ENCODE measurements around the gene CYP3A7. TPM values are rescaled to one million over a fixed set of nuclear protein-coding genes. Genes with fewer than 3 reads are reported as not detected.

CYP3A7 gene
- total RNA-seq, 1 experiment from 2014 or later, result not detected

GRCh38 chr7:99739699-99740572 lies 4.9 kb upstream of the CYP3A7 start:
- no peak overlapping the region for H3K14ac ChIP-seq (ENCODE audit: insufficient read depth, low read length)
- H3T11ph ChIP-seq (ENCODE audit: low read length), result no peak overlapping the region
- peaks cover 0 to 30% of the 10 kb centered on the region in 2 experiments; a peak in 3 of 4 replicates for H3K4me1 Mint-ChIP-seq
- H3K23me2 ChIP-seq (ENCODE audit: insufficient read length, low read depth, low read length, poor library complexity, severe bottlenecking), result no peaks in the 10 kb centered on the region
- DNase-seq, result no peak
- no CpG with 5 or more reads among the region's 2 CpGs for WGBS (ENCODE audit: extremely low coverage, insufficient read length, low lambda C conversion rate)
- no peak overlapping the region for H2BK5ac ChIP-seq (ENCODE audit: insufficient read length, low read length)
- H3K79me1 ChIP-seq (ENCODE audit: insufficient read depth, low read depth, low read length, poor library complexity, severe bottlenecking), result no peaks in the 10 kb centered on the region
- H4K20me1 ChIP-seq (ENCODE audit: control insufficient read depth, insufficient read depth, insufficient read length), result no peaks in the 10 kb centered on the region
- no peak overlapping the region for H4K91ac ChIP-seq (ENCODE audit: insufficient read length, low read depth, low read length)
- H4K8ac ChIP-seq (replicated peaks; ENCODE audit: insufficient read length, low read depth, low read length), result no peak overlapping the region
- no peaks in the 10 kb centered on the region; a peak in 1 of 7 replicates for H3K36me3 Mint-ChIP-seq (ENCODE audit: insufficient read depth in 1 of 3, low read depth in 3 of 3)
- H3K4me1 ChIP-seq (ENCODE audit: insufficient read depth, low read length), result peaks cover 4% of the 10 kb centered on the region; the same call in 1 of the 2 replicates
- H3K56ac ChIP-seq (ENCODE audit: insufficient read length, low read depth, low read length), result no peak overlapping the region
- H3K27me3 Mint-ChIP-seq (ENCODE audit: low read depth), result peaks cover 5% of the 10 kb centered on the region
- H3K79me2 ChIP-seq (ENCODE audit: insufficient read depth, low read length), result no peaks in the 10 kb centered on the region
- H2AFZ ChIP-seq (ENCODE audit: low read length), result no peak overlapping the region
- no peak overlapping the region for H3K27ac ChIP-seq (ENCODE audit: insufficient read length, low read depth, low read length)
- H3K9ac ChIP-seq (ENCODE audit: extremely low read depth, insufficient read length, low read length), result no peak overlapping the region
- no peaks in the 10 kb centered on the region; a peak in 1 of 5 replicates for H3K9me3 Mint-ChIP-seq
- H3K9me3 ChIP-seq (ENCODE audit: control insufficient read depth, low read depth, low read length), result no peaks in the 10 kb centered on the region
- no peak overlapping the region for H3K4me3 Mint-ChIP-seq
- TF ChIP-seq CTCF (conservative IDR thresholded peaks at IDR 0.05), result no peak
- no peak overlapping the region for H2BK15ac ChIP-seq (ENCODE audit: low read depth, low read length)
- no peak overlapping the region for H2BK20ac ChIP-seq (ENCODE audit: low read depth, low read length, poor library complexity, severe bottlenecking)
- no peak overlapping the region for H2AK5ac ChIP-seq (ENCODE audit: insufficient read length, low read length)
- no peak overlapping the region for H3K4ac ChIP-seq (ENCODE audit: low read depth, low read length)
- no peak overlapping the region for H3K18ac ChIP-seq (ENCODE audit: insufficient read length, low read depth, low read length)
- H3K23ac ChIP-seq (ENCODE audit: insufficient read length, low read depth, low read length), result no peak overlapping the region
- no peak overlapping the region for H2BK12ac ChIP-seq (ENCODE audit: insufficient read length, low read depth, low read length)
- H2BK120ac ChIP-seq (ENCODE audit: low read depth, low read length, poor library complexity, severe bottlenecking), result no peak overlapping the region
- no peak overlapping the region for H4K5ac ChIP-seq (ENCODE audit: insufficient read length, low read depth, low read length)
- no peaks in the 10 kb centered on the region for H3K27me3 ChIP-seq (ENCODE audit: insufficient read depth, low read length)
- H3K27ac Mint-ChIP-seq, result no peak overlapping the region
- H3K4me2 ChIP-seq (ENCODE audit: insufficient read depth, insufficient read length, low read length), result no peak overlapping the region

Measured in H9 (cell line).